GM19351 (cell line): ENCODE data around the gene TLE1.

Experiments used
- ATAC-seq: cut with Tn5 transposase; IDR thresholded peaks from one replicate; pipeline ENCODE4 v1.9.1; 2021; ENCODE audit warnings: mild to moderate bottlenecking, moderate library complexity; ENCODE audit not compliant: unreplicated experiment

The TLE1 gene

GRCh38 chr9:81552581-81552991, 136.8 kb downstream of the TLE1 start:
- no peak for ATAC-seq

- ATAC-seq, result no peak
Observed at GRCh38 chr9:81550207-81550583, 139.2 kb downstream of the TLE1 start.

- no peak for ATAC-seq
Observed at GRCh38 chr9:81549500-81550206, 139.7 kb downstream of the TLE1 start.

GRCh38 chr9:81548911-81549310, 140.4 kb downstream of the TLE1 start:
- ATAC-seq, result no peak

GRCh38 chr9:81546489-81546888, 142.9 kb downstream of the TLE1 start:
- no peak for ATAC-seq

- ATAC-seq, result no peak
Observed at GRCh38 chr9:81543695-81544094, 145.7 kb downstream of the TLE1 start.

- no peak for ATAC-seq
Observed at GRCh38 chr9:81542118-81542889, 147.0 kb downstream of the TLE1 start.

GRCh38 chr9:81540142-81540710, 149.1 kb downstream of the TLE1 start:
- ATAC-seq, result no peak

GRCh38 chr9:81539317-81539716, 150.0 kb downstream of the TLE1 start:
- no peak for ATAC-seq

- no peak for ATAC-seq
Observed at GRCh38 chr9:81538890-81539289, 150.5 kb downstream of the TLE1 start.

GRCh38 chr9:81537964-81538363, 151.4 kb downstream of the TLE1 start:
- ATAC-seq, result no peak

GRCh38 chr9:81536242-81537025, 152.9 kb downstream of the TLE1 start:
- no peak for ATAC-seq

- ATAC-seq, result no peak
Observed at GRCh38 chr9:81535542-81536241, 153.7 kb downstream of the TLE1 start.

- ATAC-seq, result no peak
Observed at GRCh38 chr9:81534138-81534875, 155.0 kb downstream of the TLE1 start.
